Aorta (tissue), 5 donors: ENCODE data around the gene PKDREJ. TPM values are rescaled to one million over a fixed set of nuclear protein-coding genes. Genes with fewer than 3 reads are reported as not detected.

ENCODE experiments used
- ATAC-seq: fragments of 200-7000 bp; cut with Tn5 transposase; one replicate; pipeline ENCODE4 v1.9.1; 2022; ENCODE audit warnings: moderate library complexity; ENCODE audit not compliant: low FRiP score
- DNase-seq, 2 donors: peaks; one replicate each; pipeline ENCODE4 v3.0.0-alpha.2; 2020
- H3K27ac ChIP-seq, 2 donors: one replicate each; pipeline ENCODE4 v1.5.1; 2013; ENCODE audit warnings: low read length in 2 of 2, mild to moderate bottlenecking in 2 of 2, moderate library complexity in 2 of 2, control low read depth in 1 of 2, inconsistent platforms in 1 of 2, low read depth in 1 of 2
- H3K27me3 ChIP-seq, 2 donors: one replicate each; pipeline ENCODE4 v1.6.1; 2013; ENCODE audit warnings: control low read depth in 1 of 2, low read length in 1 of 2, mild to moderate bottlenecking in 1 of 2, moderate library complexity in 1 of 2; ENCODE audit not compliant: insufficient read depth in 2 of 2, control insufficient read depth in 1 of 2
- H3K36me3 ChIP-seq, 2 donors: one replicate each; pipeline ENCODE4 v1.6.1; 2013; ENCODE audit warnings: control low read depth in 1 of 2, low read length in 1 of 2, mild to moderate bottlenecking in 1 of 2; ENCODE audit not compliant: insufficient read depth in 2 of 2, control insufficient read depth in 1 of 2
- H3K4me1 ChIP-seq, 2 donors: one replicate each; pipeline ENCODE4 v1.6.1; 2013; ENCODE audit warnings: low read length in 2 of 2, control low read depth in 1 of 2, mild to moderate bottlenecking in 1 of 2, moderate library complexity in 1 of 2; ENCODE audit not compliant: insufficient read depth in 2 of 2, control insufficient read depth in 1 of 2
- H3K4me3 ChIP-seq, 2 donors: one replicate each; pipeline ENCODE4 v1.5.1; 2013; ENCODE audit warnings: low read length in 2 of 2, control low read depth in 1 of 2, mild to moderate bottlenecking in 1 of 2
- H3K9me3 ChIP-seq: one replicate; pipeline ENCODE4 v1.6.1; 2013; ENCODE audit warnings: mild to moderate bottlenecking, low read length; ENCODE audit not compliant: control insufficient read depth
- WGBS, 2 donors: extraction: QIAGEN DNeasy Blood & Tissue Kit; methylation state at CpG; one replicate each; pipeline ENCODE4 v1.1.7; 2013; 5-methylcytosine and 5-hydroxymethylcytosine counted together
- intact Hi-C, 2 donors: fragments of 100-400 bp; cut with DNase I; formaldehyde crosslinking; loops; one replicate each; pipeline versions ENCODE4 v1.14.2 to v1.15.0; 2022
- polyA plus RNA-seq, 2 donors: library from polyadenylated mRNA; stranded (reverse); fragments of 200-250 nt; gene quantifications; one replicate each; pipeline ENCODE4 v1.2.3, GENCODE V29; 2013
- total RNA-seq, 2 donors: library from RNA; stranded (reverse); fragmentation: NEBNext Ultra II Directional; extraction: Animal tissue kit (Norgen Biotek cat#: 25700); gene quantifications; one replicate each; pipeline ENCODE4 v1.2.1, GENCODE V29; 2021
- donor health status: healthy with polysubstance abuse.
- donor health status: Bipolar disorder and iron deficiency.
- donor health status: DM: no; HTN: no; CAD: no.
- donor health status: DM: no; HTN: no; CAD: no.
- donor health status: DM: yes; HTN: yes; CAD: no.

Gene PKDREJ
- total and polyA plus RNA-seq, 4 donors: 0.05 to 0.15 TPM; not detected in 2

DNA sequence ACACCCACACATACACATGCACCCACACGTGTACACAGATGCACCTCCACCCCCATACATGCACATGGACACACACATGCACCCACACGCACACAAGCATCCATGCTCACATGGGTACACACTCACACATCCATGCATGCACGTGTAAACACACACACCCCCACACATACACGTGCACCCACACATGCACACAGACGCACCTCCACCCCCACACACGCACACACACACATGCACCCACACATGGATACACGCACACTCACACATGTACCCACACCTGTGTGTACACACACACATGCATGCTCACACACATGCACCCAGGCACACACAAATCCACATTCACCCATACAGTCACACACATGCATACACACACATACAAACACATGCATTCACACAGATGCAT is 37.5 kb downstream of the PKDREJ start:
- 82 to 93% methylated on average over 7 of the region's 7 CpGs for WGBS, 2 donors
- H3K27me3 ChIP-seq: no peaks in the 10 kb centered on the region
- no peak for ATAC-seq
- no peak for DNase-seq
- H3K9me3 ChIP-seq: no peaks in the 10 kb centered on the region
- no peak overlapping the region for H3K4me3 ChIP-seq
- peaks cover 0 to 4% of the 10 kb centered on the region in 2 donors for H3K36me3 ChIP-seq
- no peaks in the 10 kb centered on the region for H3K4me1 ChIP-seq
- intact Hi-C loops: no loop called here
- H3K27ac ChIP-seq: no peak overlapping the region

DNA sequence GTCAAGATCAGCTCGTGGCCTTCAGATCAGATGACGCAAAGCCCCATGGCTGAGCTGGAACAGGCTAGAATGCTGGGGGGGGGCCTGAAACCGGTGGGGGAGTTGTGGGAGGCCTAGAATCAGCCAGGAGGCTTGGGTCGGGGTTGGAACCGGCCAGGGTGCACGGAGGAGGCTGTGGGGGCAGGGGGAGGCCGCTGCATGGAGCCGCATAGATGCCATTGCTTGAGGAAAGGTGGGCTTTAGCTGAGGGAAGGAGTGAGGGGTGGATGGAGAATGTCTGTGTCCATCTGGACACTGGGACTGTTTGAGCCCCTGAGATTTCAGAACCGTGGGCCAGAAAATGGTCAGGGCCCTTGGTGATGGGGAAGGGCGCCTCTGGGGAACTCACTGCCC is 38.2 kb downstream of the PKDREJ start:
- Histone ChIP-seq H3K4me1 (no peaks in the 10 kb centered on the region), H3K27ac (no peak overlapping the region), H3K36me3 (peaks cover 1 to 2% of the 10 kb centered on the region in 2 donors), H3K27me3 (no peaks in the 10 kb centered on the region), H3K4me3 (no peak overlapping the region), H3K9me3 (no peaks in the 10 kb centered on the region)
- no peak for DNase-seq
- 79% methylated on average over 10 of the region's 10 CpGs for WGBS, 2 donors
- no peak for ATAC-seq
- intact Hi-C loops: no loop called here

DNA sequence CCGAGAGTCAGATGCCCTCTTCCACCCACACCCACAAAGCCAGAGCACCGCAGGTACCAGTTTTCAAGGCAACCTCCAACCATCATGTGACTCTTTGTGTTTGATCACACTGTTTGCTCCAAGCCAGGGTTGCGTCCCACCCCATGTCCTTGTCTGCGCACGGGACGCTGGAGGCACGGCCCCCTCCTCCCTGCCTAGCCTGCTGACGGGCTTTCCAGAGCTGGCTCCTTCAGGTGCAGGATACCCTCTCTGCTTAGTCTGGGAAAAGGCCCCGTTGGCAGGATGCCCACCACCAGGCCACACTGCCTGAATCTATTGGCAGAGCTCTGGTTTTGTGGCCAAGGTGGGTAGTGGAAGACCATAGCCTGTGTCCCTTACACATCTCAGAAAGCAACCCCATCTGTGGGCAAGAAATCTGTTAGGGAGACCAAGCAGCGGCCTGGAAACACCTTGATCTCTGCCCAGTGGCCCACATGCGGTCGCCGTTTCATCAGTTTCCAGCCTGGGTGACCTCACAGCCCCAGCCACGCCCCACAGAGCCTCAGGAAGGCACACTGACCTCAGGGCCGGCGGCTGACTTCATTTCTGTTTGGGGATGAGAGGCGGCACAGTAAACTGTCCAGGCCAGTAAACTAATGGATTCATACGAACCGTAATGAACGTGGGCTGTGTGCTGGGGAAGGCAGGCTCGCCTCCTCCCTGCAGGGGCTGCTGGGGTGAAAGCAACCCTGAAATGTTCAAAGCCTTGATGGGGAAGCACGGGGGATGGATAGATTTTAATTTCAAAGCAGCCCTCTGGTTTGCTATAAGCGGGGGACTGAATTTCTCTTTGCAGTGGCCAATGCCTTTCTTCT is 38.9 kb downstream of the PKDREJ start:
- WGBS, 2 donors: 90 to 91% methylated on average over 23 of the region's 23 CpGs
- Histone ChIP-seq H3K36me3 (peaks cover 2% of the 10 kb centered on the region in 2 donors), H3K4me3 (no peak overlapping the region), H3K27me3 (no peaks in the 10 kb centered on the region), H3K4me1 (no peaks in the 10 kb centered on the region), H3K27ac (no peak overlapping the region), H3K9me3 (no peaks in the 10 kb centered on the region)
- intact Hi-C loops: no loop called here
- ATAC-seq (no peak), DNase-seq (no peak)

DNA sequence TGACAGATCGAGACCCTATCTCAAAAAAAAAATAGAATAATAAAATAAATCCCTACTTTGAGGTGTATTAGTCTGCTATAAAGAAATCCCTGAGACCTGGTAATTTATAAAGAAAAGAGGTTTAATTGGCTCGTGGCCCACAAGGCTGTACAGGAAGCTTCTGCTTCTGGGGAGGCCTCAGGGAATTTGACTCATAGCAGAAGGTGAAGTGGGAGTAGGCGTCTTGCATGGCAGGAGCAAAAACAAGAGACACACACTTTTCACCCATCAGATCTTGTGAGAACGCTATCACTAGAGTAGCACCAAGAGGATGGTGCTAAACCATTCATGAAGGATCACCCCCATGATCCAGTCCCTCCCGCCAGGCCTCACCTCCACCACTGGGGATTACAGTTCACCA is 42.2 kb downstream of the PKDREJ start:
- DNase-seq: no peak
- ATAC-seq: no peak
- Histone ChIP-seq H3K4me3 (no peak overlapping the region), H3K27ac (no peak overlapping the region), H3K9me3 (no peaks in the 10 kb centered on the region), H3K36me3 (peaks cover 2 to 7% of the 10 kb centered on the region in 2 donors), H3K4me1 (no peaks in the 10 kb centered on the region), H3K27me3 (no peaks in the 10 kb centered on the region)
- intact Hi-C loops: no loop called here
- WGBS, 2 donors: 93 to 95% methylated on average over 5 of the region's 5 CpGs

GRCh38 chr22:46219636-46220035 is 43.5 kb downstream of the PKDREJ start:
- Histone ChIP-seq H3K9me3 (no peaks in the 10 kb centered on the region), H3K27ac (no peak overlapping the region), H3K4me1 (no peaks in the 10 kb centered on the region), H3K27me3 (no peaks in the 10 kb centered on the region), H3K4me3 (no peak overlapping the region), H3K36me3 (peaks cover 2 to 5% of the 10 kb centered on the region in 2 donors)
- DNase-seq (no peak), ATAC-seq (no peak)
- 81 to 84% methylated on average over 10 of the region's 10 CpGs for WGBS, 2 donors
- intact Hi-C loops: no loop called here

DNA sequence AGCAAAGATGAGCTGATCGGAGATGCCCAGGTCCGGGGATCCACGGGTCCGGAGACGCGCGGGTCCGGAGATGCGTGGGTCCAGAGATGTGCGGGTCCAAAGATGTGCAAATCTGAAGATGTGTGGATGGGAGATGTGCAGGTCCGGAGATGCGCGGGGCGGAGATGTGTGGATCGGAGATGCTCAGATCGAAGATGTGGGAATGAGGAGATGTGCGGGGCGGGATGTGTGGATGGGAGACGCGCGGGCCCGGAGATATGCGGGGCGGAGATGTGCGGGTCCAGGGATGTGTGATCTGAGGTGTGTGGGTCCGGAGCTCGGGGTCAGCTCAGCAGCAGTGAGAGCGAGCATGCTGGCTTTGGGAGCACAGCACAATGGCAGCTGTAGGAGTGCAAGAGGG is 48.5 kb downstream of the PKDREJ start:
- Histone ChIP-seq H3K4me3 (no peak overlapping the region), H3K4me1 (no peaks in the 10 kb centered on the region), H3K27me3 (no peaks in the 10 kb centered on the region), H3K9me3 (no peaks in the 10 kb centered on the region), H3K36me3 (peaks cover 0 to 8% of the 10 kb centered on the region in 2 donors), H3K27ac (no peak overlapping the region)
- DNase-seq: no peak
- 98 to 99% methylated on average over 28 of the region's 28 CpGs for WGBS, 2 donors
- intact Hi-C loops: no loop called here
- no peak for ATAC-seq

DNA sequence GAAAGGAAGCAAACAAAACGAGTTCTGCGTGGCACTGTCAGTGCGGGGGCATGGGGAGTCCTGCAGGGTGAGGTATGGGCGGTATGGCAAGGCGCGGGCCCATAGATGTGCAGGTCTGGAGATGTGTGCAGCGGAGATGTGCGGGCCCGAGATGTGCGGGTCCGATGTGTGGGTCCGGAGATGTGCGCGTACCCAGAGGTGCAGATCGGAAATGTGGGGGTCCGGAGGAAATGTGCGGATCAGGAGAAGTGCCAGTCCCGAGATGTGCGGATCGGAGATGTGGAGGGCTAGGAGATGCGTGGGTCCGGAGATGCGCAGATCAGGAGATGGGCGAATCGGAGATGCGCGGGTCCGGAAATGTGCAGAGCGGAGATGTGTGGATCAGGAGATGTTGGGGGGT is 49.0 kb downstream of the PKDREJ start:
- Histone ChIP-seq H3K27me3 (no peaks in the 10 kb centered on the region), H3K36me3 (peaks cover 0 to 8% of the 10 kb centered on the region in 2 donors), H3K4me1 (no peaks in the 10 kb centered on the region), H3K27ac (no peak overlapping the region), H3K4me3 (no peak overlapping the region), H3K9me3 (no peaks in the 10 kb centered on the region)
- ATAC-seq (no peak), DNase-seq (no peak)
- WGBS, 2 donors: 98% methylated on average over 29 of the region's 29 CpGs
- intact Hi-C loops: no loop called here

DNA sequence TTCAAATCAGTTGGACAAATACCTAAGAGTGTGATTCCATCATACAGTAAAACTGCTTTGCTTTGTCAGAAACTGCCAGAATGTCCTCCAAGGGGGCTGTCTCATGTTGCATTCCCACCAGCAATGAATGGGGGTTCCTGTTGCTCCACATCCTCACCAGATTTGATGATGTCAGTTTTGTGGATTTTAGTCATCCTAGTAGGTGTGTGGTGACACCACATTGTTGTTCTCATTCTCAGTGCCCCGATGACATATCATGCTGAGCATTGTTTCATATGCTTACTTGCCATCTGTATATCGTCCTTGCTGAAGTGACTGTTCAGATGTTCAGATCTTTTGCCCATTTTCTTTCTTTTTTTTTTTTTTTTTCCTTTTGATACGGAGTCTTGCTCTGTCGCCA is 50.1 kb downstream of the PKDREJ start:
- ATAC-seq: no peak
- DNase-seq: no peak
- WGBS, 2 donors: 98 to 100% methylated on average over 4 of the region's 4 CpGs
- Histone ChIP-seq H3K4me1 (no peaks in the 10 kb centered on the region), H3K9me3 (no peaks in the 10 kb centered on the region), H3K27ac (no peak overlapping the region), H3K4me3 (no peak overlapping the region), H3K36me3 (peaks cover 0 to 5% of the 10 kb centered on the region in 2 donors), H3K27me3 (no peaks in the 10 kb centered on the region)
- intact Hi-C loops: no loop called here

- ATAC-seq (no peak), DNase-seq (no peak)
- Histone ChIP-seq H3K9me3 (no peaks in the 10 kb centered on the region), H3K4me3 (no peak overlapping the region), H3K4me1 (no peaks in the 10 kb centered on the region), H3K27me3 (no peaks in the 10 kb centered on the region), H3K36me3 (peaks cover 3 to 5% of the 10 kb centered on the region in 2 donors), H3K27ac (no peak overlapping the region)
- intact Hi-C loops: no loop called here
- 93 to 94% methylated on average over 4 of the region's 4 CpGs for whole genome bisulfite sequencing, 2 donors
These were observed 50.9 kb downstream of the PKDREJ start for GRCh38 chr22:46212195-46212594.
